NCI-H2227 (cell line): ENCODE measurements around the gene BPIFA3.

Source experiments
- DNase-seq: peaks from one replicate; lab custom pipeline; 2025; ENCODE audit not compliant: unreplicated experiment; lab: John Stamatoyannopoulos, UW

Gene BPIFA3

DNA sequence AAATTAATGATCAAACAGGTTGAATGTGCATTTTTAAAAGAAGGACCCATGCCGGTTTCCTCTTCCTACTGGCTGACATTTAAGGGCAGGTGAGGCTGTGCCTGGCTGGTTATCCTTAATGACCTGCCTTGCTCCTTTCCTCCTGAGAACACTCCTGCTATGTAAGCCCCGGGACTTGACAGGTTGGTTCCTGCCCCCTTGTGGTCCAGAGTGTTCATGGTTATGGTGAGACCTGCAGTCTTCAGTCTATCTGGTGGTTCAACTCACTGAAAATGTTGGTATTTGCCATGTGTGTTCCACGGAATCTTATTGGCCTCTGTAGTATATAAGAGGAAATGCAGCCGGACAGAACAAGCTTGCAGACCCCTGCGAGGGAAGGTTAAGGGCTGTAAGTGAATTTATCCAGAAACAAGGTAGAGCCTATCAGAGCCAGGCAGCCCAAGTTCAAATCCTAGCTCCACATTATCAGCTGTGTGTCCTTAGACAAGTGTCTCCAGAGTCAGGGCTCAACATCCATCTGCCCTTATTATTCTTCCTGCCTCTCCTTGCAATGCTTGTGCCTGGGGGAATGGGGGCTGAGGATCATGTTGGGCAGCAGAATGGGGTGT is 5.2 kb upstream of the BPIFA3 start:
- peak; percentile 75 for DNase-seq

DNA sequence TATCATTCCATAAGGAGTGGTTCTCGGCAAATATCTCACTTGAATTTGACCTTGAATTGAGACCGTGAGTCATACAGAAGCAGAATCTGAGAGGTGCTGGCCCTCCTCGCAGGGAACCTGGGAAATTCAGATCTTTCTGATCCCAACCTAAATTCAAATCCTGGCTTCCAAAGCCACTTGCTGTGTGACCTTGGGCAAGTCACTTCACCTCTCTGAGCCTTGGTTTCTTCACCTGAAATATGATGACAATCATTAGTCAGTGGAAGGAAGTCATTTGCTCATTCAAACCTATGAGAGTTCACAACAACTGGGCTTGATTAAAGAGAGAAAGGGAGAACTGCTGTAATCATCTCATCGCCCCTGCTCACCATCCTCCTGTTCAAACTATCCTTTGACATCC is 7.2 kb downstream of the BPIFA3 start:
- DNase-seq = no peak

- DNase-seq = no peak
These were observed 12.7 kb downstream of the BPIFA3 start for GRCh38 chr20:33229843-33230242.

DNA sequence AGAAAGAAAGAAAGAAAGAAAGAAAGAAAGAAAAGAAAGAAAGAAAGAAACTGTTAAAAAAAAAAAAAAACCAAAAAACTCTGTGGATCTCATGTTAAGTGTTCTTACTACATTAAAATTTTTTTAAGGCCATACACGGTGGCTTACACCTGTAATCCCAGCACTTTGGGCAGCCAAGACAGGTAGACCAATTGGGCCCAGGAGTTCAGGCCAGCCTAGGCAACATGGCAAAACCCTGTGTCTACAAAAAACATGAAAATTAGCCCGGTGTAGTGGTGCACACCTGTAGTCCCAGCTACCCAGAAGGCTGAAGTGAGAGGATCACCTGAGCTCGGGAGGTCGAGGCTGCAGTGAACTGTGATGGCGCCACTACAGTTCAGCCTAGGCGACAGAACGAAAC is 14.1 kb downstream of the BPIFA3 start:
- DNase-seq = no peak

GRCh38 chr20:33232486-33233072 is 15.4 kb downstream of the BPIFA3 start:
- no peak for DNase-seq

GRCh38 chr20:33233129-33233774 is 16.1 kb downstream of the BPIFA3 start:
- DNase-seq = no peak

DNA sequence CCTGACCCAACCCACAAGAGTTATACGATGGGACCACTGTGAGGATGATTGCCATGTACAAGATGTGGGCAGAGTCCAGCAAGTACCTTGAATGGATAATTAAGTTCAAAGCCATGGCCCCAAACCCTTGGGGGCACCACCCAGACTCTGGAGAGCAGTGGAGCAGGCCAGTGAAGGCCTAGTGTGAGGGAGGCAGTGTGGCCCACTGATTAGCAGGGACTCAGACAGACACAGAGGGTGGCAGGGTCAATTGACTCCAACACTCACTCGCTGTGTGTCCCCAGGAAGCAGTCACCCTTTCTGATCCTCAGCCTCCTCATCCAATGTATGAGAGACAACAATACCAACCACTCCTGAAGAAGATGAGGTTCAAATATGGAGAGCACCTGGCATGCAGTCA is 16.9 kb downstream of the BPIFA3 start:
- no peak for DNase-seq

GRCh38 chr20:33235696-33236095 is 18.5 kb downstream of the BPIFA3 start, which contains the start of gene BPIFA1:
Gene BPIFA1, plus strand, starts transcription at chr20:33235996. Its CDS starts 1,716 bp downstream, at chr20:33237712.
- DNase-seq = no peak

GRCh38 chr20:33236351-33236750 is 19.2 kb downstream of the BPIFA3 start:
- no peak for DNase-seq

DNA sequence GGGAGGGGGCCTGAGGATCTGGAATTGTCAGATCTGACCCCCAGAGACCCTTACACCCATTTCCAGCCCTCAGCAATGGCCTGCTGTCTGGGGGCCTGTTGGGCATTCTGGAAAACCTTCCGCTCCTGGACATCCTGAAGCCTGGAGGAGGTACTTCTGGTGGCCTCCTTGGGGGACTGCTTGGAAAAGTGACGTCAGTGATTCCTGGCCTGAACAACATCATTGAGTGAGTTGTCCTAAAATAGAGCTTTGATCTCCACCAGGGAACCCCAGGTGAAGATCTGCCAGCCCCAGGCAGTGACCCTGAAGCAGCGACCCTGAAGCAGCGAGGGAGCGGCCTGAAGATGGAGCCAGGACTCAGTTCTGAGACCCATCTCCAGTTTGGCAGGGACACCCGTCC is 20.8 kb downstream of the BPIFA3 start:
- no peak for DNase-seq

DNA sequence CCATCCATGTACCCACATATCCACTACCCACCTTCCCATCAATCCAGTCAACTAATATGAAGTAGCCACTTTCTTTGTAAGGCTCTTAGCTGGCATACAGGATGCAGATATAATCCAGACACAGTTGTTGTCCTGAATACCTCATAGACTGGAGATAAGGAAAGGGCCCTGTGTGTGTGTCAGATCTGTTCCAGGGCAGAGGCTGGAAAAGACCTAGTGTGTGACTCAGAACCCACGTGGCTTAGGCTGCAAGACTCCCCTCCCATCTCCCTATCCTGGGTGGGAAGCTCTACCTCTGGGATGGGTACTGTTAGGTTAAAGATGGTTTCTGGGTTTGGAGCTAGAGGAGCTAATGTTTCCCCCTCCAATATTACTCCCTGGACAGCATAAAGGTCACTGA is 22.3 kb downstream of the BPIFA3 start:
- DNase-seq = no peak

GRCh38 chr20:33239979-33240736 is 23.0 kb downstream of the BPIFA3 start:
- DNase-seq = no peak

- no peak for DNase-seq
These were observed 23.8 kb downstream of the BPIFA3 start for GRCh38 chr20:33240923-33241322.

DNA sequence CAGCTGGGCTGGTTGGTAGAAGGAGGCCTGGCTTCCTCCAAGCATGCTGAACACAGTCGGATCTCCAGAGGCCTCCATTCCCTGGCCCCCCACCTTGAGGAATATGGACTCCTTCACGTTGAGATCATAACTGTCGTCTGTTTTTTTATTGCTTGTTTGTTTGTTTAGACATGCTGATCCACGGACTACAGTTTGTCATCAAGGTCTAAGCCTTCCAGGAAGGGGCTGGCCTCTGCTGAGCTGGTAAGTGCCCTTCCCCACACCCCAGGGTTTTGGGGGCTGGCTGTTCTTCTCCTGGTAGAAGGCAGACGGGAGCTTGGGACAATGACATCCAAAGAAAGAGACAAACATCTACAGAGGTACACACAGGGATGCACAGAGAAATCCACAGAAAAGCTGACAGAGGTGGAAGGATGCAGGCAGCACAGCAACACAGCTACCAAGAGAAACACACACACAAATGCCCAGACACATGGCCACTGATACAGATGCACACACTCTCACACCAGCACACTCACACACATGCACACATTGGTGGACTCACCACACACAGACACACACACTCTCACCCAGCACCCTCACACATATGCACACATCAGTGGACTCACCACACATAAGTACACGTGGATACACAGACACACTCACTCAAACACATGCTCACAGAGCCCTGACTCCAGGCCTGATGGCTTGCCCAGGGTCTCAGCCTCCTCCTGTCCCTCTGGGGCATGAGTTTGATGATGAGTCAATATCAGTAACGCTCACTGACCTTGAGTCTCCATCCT is 25.4 kb downstream of the BPIFA3 start:
- DNase-seq = no peak

DNA sequence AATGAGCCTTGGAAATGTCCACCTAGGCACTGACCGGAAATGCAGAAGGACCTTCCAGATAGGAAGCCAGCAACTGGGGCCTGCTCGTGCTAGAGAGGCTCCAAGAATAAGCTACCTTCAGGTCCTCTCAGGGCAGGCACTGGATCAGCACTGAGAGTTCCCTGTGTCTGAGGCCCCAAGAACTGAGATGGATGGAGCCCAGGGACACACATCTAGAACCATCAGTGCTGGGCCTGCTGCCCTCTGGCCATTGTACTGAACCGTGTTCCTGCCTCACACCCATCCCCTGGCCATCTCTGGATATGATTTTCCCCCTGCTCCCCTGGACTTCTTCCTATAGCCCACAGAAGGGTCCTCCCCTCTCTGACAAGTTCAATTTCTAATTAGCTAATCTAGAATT is 28.9 kb downstream of the BPIFA3 start:
- DNase-seq = no peak

DNA sequence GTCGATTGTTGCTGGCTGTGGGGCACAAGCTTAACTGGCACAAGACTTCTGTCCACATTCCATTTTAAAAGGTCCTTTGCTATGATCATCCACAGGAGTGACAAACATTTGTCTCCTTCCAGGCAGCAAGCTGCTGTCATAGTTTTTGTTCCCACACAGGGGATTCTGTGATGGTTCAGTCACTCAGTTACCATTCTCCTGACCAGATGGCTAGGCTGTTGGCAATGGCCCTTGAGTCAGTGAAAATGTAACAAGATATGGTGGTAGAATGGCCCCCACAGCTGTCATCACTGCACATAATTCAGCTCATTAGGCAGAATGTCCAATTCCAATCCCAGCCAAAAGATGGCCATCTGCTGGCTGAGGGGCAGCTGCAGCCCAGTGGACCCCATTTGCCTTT is 32.3 kb downstream of the BPIFA3 start:
- DNase-seq = no peak

- DNase-seq = no peak
These were observed 33.5 kb downstream of the BPIFA3 start for GRCh38 chr20:33250666-33251065.

DNA sequence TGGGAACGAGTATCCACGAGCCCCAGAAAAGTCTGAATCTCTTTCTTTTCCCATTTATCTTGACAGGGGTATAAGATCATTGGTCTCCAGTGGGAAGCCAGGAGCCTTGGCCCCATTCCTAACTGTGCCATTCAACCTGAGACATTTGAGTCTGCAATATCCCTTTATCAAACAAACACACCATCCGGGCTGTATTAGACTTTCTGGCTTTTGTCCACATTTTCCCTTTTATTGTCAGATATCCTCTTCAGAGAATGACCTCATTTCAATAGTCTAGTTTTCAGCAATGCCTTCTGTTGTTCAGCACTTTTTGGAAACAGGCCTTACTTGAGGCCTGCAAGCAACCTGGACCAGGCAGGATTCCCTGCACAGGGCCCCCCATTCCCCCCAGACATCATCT is 34.3 kb downstream of the BPIFA3 start:
- no peak for DNase-seq

- no peak for DNase-seq
These were observed 35.3 kb downstream of the BPIFA3 start for GRCh38 chr20:33252460-33252859.

GRCh38 chr20:33255005-33255404 is 37.9 kb downstream of the BPIFA3 start:
- no peak for DNase-seq

DNA sequence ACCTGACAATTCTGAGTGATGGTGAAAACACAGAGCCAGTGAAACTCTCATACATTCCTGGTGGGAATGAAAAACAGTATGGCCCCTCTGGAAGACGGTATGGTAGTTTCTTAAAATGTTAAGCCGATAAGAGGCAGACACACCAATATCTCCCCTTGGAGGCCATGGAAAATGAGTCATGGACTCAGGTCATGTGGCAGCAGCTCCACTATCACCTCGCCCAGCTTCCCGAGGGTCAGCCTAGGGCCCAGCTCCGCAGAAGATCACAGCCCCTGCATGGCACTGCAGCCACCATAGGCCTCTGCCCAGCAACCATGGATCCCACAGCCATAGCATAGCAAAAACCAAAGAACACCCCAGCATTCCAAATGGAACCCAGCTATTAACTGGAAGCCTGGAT is 40.1 kb downstream of the BPIFA3 start:
- DNase-seq = no peak
